ENCODE results near the gene COMMD1.

DNA sequence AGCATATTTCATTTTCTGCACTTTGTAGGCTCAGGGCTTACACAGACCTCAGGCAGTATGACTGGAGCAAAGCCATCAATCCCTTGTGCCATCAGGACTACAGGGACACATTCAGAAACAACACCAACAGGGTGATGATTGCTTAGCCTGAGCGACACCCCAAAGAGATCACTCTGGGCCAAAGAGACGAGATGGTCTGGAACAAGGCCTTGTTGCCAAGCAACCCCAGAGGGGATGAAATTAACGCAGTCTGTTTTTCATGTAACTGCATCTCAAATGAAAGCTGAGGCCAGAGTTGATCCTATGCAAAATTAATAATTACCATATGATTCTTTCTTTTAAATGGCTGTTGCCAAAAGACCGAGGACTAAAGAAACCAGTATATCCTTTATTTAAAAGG is 270.3 kb downstream of the COMMD1 start:
- TF ChIP-seq, protein P1, sequence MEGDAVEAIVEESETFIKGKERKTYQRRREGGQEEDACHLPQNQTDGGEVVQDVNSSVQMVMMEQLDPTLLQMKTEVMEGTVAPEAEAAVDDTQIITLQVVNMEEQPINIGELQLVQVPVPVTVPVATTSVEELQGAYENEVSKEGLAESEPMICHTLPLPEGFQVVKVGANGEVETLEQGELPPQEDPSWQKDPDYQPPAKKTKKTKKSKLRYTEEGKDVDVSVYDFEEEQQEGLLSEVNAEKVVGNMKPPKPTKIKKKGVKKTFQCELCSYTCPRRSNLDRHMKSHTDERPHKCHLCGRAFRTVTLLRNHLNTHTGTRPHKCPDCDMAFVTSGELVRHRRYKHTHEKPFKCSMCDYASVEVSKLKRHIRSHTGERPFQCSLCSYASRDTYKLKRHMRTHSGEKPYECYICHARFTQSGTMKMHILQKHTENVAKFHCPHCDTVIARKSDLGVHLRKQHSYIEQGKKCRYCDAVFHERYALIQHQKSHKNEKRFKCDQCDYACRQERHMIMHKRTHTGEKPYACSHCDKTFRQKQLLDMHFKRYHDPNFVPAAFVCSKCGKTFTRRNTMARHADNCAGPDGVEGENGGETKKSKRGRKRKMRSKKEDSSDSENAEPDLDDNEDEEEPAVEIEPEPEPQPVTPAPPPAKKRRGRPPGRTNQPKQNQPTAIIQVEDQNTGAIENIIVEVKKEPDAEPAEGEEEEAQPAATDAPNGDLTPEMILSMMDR (IDR thresholded peaks at IDR 0.05): no peak
- TF ChIP-seq CHD2 (IDR thresholded peaks at IDR 0.05; ENCODE audit: low read length, partially characterized antibody) (no peak), NRF1 (IDR thresholded peaks at IDR 0.05; ENCODE audit: low read depth, low read length) (no peak), SIN3A (IDR thresholded peaks at IDR 0.05; ENCODE audit: borderline replicate concordance, low read depth, low read length) (no peak), EP300 (IDR thresholded peaks at IDR 0.05; ENCODE audit: borderline replicate concordance in 1 of 2, low read depth in 1 of 2, low read length in 1 of 2) (peak in 1 of 2 experiments; percentile 69; a peak in 2 of 4 replicates), ELF1 (IDR thresholded peaks at IDR 0.05) (no peak), RAD21 (IDR thresholded peaks at IDR 0.05; ENCODE audit: low read length) (peak; percentile 20), EZH2phosphoT487 (IDR thresholded peaks at IDR 0.05; ENCODE audit: borderline replicate concordance, low read depth) (no peak), SMC3 (IDR thresholded peaks at IDR 0.05; ENCODE audit: low read depth, low read length) (no peak)
- TF ChIP-seq, protein P2, sequence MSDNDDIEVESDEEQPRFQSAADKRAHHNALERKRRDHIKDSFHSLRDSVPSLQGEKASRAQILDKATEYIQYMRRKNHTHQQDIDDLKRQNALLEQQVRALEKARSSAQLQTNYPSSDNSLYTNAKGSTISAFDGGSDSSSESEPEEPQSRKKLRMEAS (IDR thresholded peaks at IDR 0.05; ENCODE audit: low read depth): no peak
